Retinal pigment epithelial cell (primary cell): ENCODE results near the gene RCVRN.

Experiments used
- DNase-seq: peaks from one replicate; pipeline ENCODE4 v3.0.0-alpha.2; 2010; ENCODE audit warnings: low read depth
- H3K4me3 ChIP-seq: 2 replicates; pipeline ENCODE4 v1.5.1; 2011; ENCODE audit warnings: mild to moderate bottlenecking, low read length, control low read depth, moderate library complexity
- CTCF ChIP-seq: conservative IDR thresholded peaks from 2 replicates; pipeline ENCODE4 v1.5.1; 2011; ENCODE audit warnings: low read depth, low read length, control low read depth, inconsistent platforms

Gene RCVRN

GRCh38 chr17:9905078-9905415, at the start of gene RCVRN:
Gene RCVRN, minus strand, starts transcription at chr17:9905271. Its CDS starts 91 bp downstream, at chr17:9905180.
- no peak within 1 kb of the TSS for H3K4me3 ChIP-seq
- TF ChIP-seq CTCF = no peak
- no peak for DNase-seq

GRCh38 chr17:9953492-9953891, 48.4 kb upstream of the RCVRN start:
- no peak for TF ChIP-seq CTCF
- no peak overlapping the region for H3K4me3 ChIP-seq
- DNase-seq = no peak

GRCh38 chr17:9951803-9952202, 46.7 kb upstream of the RCVRN start:
- no peak overlapping the region for H3K4me3 ChIP-seq
- TF ChIP-seq CTCF = no peak
- no peak for DNase-seq

- TF ChIP-seq CTCF = no peak
- H3K4me3 ChIP-seq = no peak overlapping the region
- no peak for DNase-seq
Measured at GRCh38 chr17:9948928-9949327, 43.9 kb upstream of the RCVRN start.

- no peak overlapping the region for H3K4me3 ChIP-seq
- no peak for DNase-seq
- TF ChIP-seq CTCF = no peak
Measured at GRCh38 chr17:9944704-9945103, 39.6 kb upstream of the RCVRN start.

- H3K4me3 ChIP-seq = no peak overlapping the region
- DNase-seq = no peak
- no peak for TF ChIP-seq CTCF
Measured at GRCh38 chr17:9943343-9943742, 38.3 kb upstream of the RCVRN start.

GRCh38 chr17:9942885-9943284, 37.8 kb upstream of the RCVRN start:
- no peak overlapping the region for H3K4me3 ChIP-seq
- DNase-seq = no peak
- TF ChIP-seq CTCF = no peak
